Endothelial cell of umbilical vein (primary cell): ENCODE measurements around the gene KCNG2. TPM values are rescaled to one million over a fixed set of nuclear protein-coding genes. Genes with fewer than 3 reads are reported as not detected.

Experiments
- BruUV-seq: library from RNA; stranded (reverse); fragments of 400-500 nt; replicated peaks from 2 replicates; lab custom pipeline; 2021; lab: Mats Ljungman, UMichigan
- CTCF ChIA-PET: fragments of 300-600, 350-600 bp; sonication (Branson Sonifier 250); formaldehyde crosslinking; loops from one replicate; lab custom pipeline; 2021; ENCODE audit warnings: antibody characterized with exemption, inconsistent platforms; lab: Charles Lee
- POLR2A ChIA-PET: fragments of 300-600, 350-600 bp; sonication (Branson Sonifier 250); formaldehyde crosslinking; loops from one replicate; lab custom pipeline; 2021; ENCODE audit warnings: antibody characterized with exemption, inconsistent platforms; lab: Charles Lee
- DNase-seq: peaks from one replicate; pipeline ENCODE4 v3.0.0-alpha.2; 2011; ENCODE audit warnings: low read depth, low spot score
- FAIRE-seq: peaks from 2 replicates; lab custom pipeline; 2011; peaks lifted over from hg19 to GRCh38; lab: Jason Lieb, UNC
- H2AFZ ChIP-seq: 2 replicates; pipeline ENCODE4 v1.6.0; 2012; ENCODE audit warnings: low read depth, low read length, control low read depth, inconsistent platforms
- H3K27ac ChIP-seq: 2 replicates; pipeline ENCODE4 v1.5.1; 2011; ENCODE audit warnings: low read depth, mild to moderate bottlenecking, control low read depth, low read length, moderate library complexity; ENCODE audit not compliant: insufficient read depth
- H3K27me3 ChIP-seq, 2 experiments: 2 replicates each; pipeline versions ENCODE4 v1.6.0 to v1.6.1; 2011; ENCODE audit warnings: low read length in 2 of 2, mixed read lengths in 1 of 2; ENCODE audit not compliant: control insufficient read depth in 2 of 2, insufficient read depth in 2 of 2
- H3K36me3 ChIP-seq, 2 experiments: 2 replicates in 1 of 2; 3 replicates in 1 of 2; pipeline ENCODE4 v1.5.1; 2011; ENCODE audit warnings: low read length in 2 of 2, mild to moderate bottlenecking in 1 of 2, moderate library complexity in 1 of 2; ENCODE audit not compliant: control insufficient read depth in 2 of 2, insufficient read depth in 2 of 2; ENCODE audit errors: extremely low read depth in 1 of 2
- H3K4me1 ChIP-seq: 3 replicates; pipeline ENCODE4 v1.5.1; 2011; ENCODE audit warnings: mild to moderate bottlenecking, low read length; ENCODE audit not compliant: control insufficient read depth, insufficient read depth; ENCODE audit errors: extremely low read depth
- H3K4me2 ChIP-seq: 2 replicates; pipeline ENCODE4 v1.6.1; 2011; ENCODE audit warnings: low read length, control low read depth, mixed read lengths; ENCODE audit not compliant: insufficient read depth
- H3K4me3 ChIP-seq, 3 experiments: fragments of 200-600 bp in 1 of 3; sonication (generic), shearing (Covaris generic) in 1 of 3; replicated peaks in 1 of 3; 2 replicates each; pipeline ENCODE4 v1.5.1; 2011 to 2016; ENCODE audit warnings: control low read depth in 3 of 3, low read length in 3 of 3, mild to moderate bottlenecking in 2 of 3, inconsistent platforms in 1 of 3, low read depth in 1 of 3, moderate library complexity in 1 of 3; ENCODE audit not compliant: insufficient read depth in 1 of 3
- H3K79me2 ChIP-seq: 2 replicates; pipeline ENCODE4 v1.6.0; 2012; ENCODE audit warnings: low read length, inconsistent platforms; ENCODE audit not compliant: control insufficient read depth, insufficient read depth
- H3K9ac ChIP-seq: replicated peaks from 2 replicates; pipeline ENCODE3; 2011; ENCODE audit warnings: low read length, control low read depth; ENCODE audit not compliant: insufficient read depth; ENCODE audit errors: extremely low read depth
- H3K9me1 ChIP-seq: replicated peaks from 3 replicates; pipeline ENCODE4 v1.6.0; 2011; ENCODE audit warnings: mild to moderate bottlenecking, low read length; ENCODE audit not compliant: control insufficient read depth, insufficient read depth; ENCODE audit errors: extremely low read depth
- H3K9me3 ChIP-seq: replicated peaks from 2 replicates; pipeline ENCODE4 v1.5.1; 2012; ENCODE audit warnings: low read length, inconsistent platforms; ENCODE audit not compliant: control insufficient read depth, insufficient read depth
- H4K20me1 ChIP-seq: replicated peaks from 2 replicates; pipeline ENCODE3; 2011; ENCODE audit warnings: mild to moderate bottlenecking, low read length; ENCODE audit not compliant: control insufficient read depth, insufficient read depth; ENCODE audit errors: extremely low read depth
- EZH2 ChIP-seq: IDR thresholded peaks from 2 replicates; pipeline ENCODE4 v1.6.1; 2012; ENCODE audit warnings: borderline replicate concordance, low read depth, mild to moderate bottlenecking, moderate library complexity, low read length, inconsistent platforms; ENCODE audit not compliant: severe bottlenecking
- FOS ChIP-seq: IDR thresholded peaks from 2 replicates; pipeline ENCODE4 v1.6.1; 2011; ENCODE audit warnings: mild to moderate bottlenecking, low read length, moderate library complexity, borderline replicate concordance; ENCODE audit not compliant: insufficient read depth
- GATA2 ChIP-seq: IDR thresholded peaks from 2 replicates; pipeline ENCODE4 v1.7.0; 2011; ENCODE audit warnings: low read depth, mild to moderate bottlenecking, moderate library complexity, mixed read lengths, low read length; ENCODE audit not compliant: insufficient read length, insufficient read depth
- JUN ChIP-seq: IDR thresholded peaks from 2 replicates; pipeline ENCODE4 v1.6.1; 2011; ENCODE audit warnings: borderline replicate concordance, low read depth; ENCODE audit not compliant: insufficient read length, insufficient read depth
- MAX ChIP-seq: IDR thresholded peaks from 2 replicates; pipeline ENCODE4 v1.6.1; 2011; ENCODE audit not compliant: insufficient read depth, insufficient read length
- MYC ChIP-seq: IDR thresholded peaks from one replicate; pipeline ENCODE4 v1.6.1; 2011; ENCODE audit warnings: mild to moderate bottlenecking, low read depth, low read length
- POLR2A ChIP-seq: IDR thresholded peaks from 2 replicates; pipeline ENCODE4 v1.6.1; 2012; ENCODE audit warnings: low read depth, mild to moderate bottlenecking, control low read depth, low read length
- POLR2AphosphoS5 ChIP-seq: IDR thresholded peaks from 2 replicates; pipeline ENCODE4 v1.6.1; 2012; ENCODE audit warnings: low read depth, mild to moderate bottlenecking, control low read depth, low read length, moderate library complexity; ENCODE audit not compliant: insufficient read depth
- dilution Hi-C: fragments of 300-500 bp; cut with MboI; formaldehyde crosslinking; loops from one replicate; pipeline ENCODE4 v1.15.0; 2019; ENCODE audit warnings: low sequenced_read_pairs; ENCODE audit not compliant: extremely low pct_ligation_motif_present
- intact Hi-C: fragments of 100-400 bp; cut with micrococcal nuclease; formaldehyde crosslinking; loops from one replicate; pipeline ENCODE4 v1.10.0; 2022
- polyA plus RNA-seq, 4 experiments: library from polyadenylated mRNA; depleted of rRNA in 3 of 4; stranded (reverse) in 3 of 4; unstranded in 1 of 4; fragments of >200 nt; gene quantifications; 2 replicates each; pipeline versions ENCODE4 v1.2.1 to v1.2.3, GENCODE V29; 2011 to 2012; ENCODE audit warnings: missing spikeins in 1 of 4
- total RNA-seq: library from RNA; stranded (reverse); gene quantifications from 2 replicates; pipeline ENCODE4 v1.2.3, GENCODE V29; 2021
- TF ChIP-seq, protein P1 (sequence below), 2 donors: IDR thresholded peaks; 1 replicate in 1 of 2; 2 replicates in 1 of 2; pipeline ENCODE4 v1.5.1; 2011; ENCODE audit warnings: low read length in 2 of 2, mild to moderate bottlenecking in 2 of 2, moderate library complexity in 2 of 2, control low read depth in 1 of 2, inconsistent platforms in 1 of 2, low read depth in 1 of 2; ENCODE audit not compliant: insufficient read depth in 1 of 2; ENCODE audit errors: extremely low read depth in 1 of 2

KCNG2 gene
- total and polyA plus RNA-seq, 2 donors (not counting 3 experiments of a cell fraction or from before 2014, with no cell fraction given): not detected

GRCh38 chr18:79899609-79900445 is 102.1 kb downstream of the KCNG2 start:
- H3K4me2 ChIP-seq: no peak overlapping the region
- peaks cover 12% of the 10 kb centered on the region for H3K9me3 ChIP-seq
- ChIA-PET CTCF (no interaction called here), POLR2A (no interaction called here)
- no peaks in the 10 kb centered on the region for H3K79me2 ChIP-seq
- no peaks in the 10 kb centered on the region for H3K4me1 ChIP-seq
- BruUV-seq: no TSS peak
- DNase-seq: no peak
- intact Hi-C loops: no loop called here
- no peaks in the 10 kb centered on the region for H4K20me1 ChIP-seq
- TF ChIP-seq JUN (no peak), POLR2AphosphoS5 (no peak), POLR2A (no peak), GATA2 (no peak), FOS (no peak), MAX (no peak), EZH2 (no peak), MYC (no peak)
- TF ChIP-seq, protein P1, sequence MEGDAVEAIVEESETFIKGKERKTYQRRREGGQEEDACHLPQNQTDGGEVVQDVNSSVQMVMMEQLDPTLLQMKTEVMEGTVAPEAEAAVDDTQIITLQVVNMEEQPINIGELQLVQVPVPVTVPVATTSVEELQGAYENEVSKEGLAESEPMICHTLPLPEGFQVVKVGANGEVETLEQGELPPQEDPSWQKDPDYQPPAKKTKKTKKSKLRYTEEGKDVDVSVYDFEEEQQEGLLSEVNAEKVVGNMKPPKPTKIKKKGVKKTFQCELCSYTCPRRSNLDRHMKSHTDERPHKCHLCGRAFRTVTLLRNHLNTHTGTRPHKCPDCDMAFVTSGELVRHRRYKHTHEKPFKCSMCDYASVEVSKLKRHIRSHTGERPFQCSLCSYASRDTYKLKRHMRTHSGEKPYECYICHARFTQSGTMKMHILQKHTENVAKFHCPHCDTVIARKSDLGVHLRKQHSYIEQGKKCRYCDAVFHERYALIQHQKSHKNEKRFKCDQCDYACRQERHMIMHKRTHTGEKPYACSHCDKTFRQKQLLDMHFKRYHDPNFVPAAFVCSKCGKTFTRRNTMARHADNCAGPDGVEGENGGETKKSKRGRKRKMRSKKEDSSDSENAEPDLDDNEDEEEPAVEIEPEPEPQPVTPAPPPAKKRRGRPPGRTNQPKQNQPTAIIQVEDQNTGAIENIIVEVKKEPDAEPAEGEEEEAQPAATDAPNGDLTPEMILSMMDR (IDR thresholded peaks at IDR 0.05; ENCODE audit: extremely low read depth in 1 of 2, insufficient read depth in 1 of 2, low read depth in 1 of 2, low read length in 2 of 2): no peak
- H3K9ac ChIP-seq: no peak overlapping the region
- H3K27me3 ChIP-seq: no peaks in the 10 kb centered on the region
- FAIRE-seq: no peak
- peaks cover 0 to 3% of the 10 kb centered on the region in 2 experiments for H3K36me3 ChIP-seq
- no peak overlapping the region for H3K27ac ChIP-seq
- dilution Hi-C loops: no loop called here
- no peak overlapping the region for H2AFZ ChIP-seq
- H3K9me1 ChIP-seq: no peaks in the 10 kb centered on the region
- no peak overlapping the region for H3K4me3 ChIP-seq
